Breast epithelium (tissue), 4 donors: ENCODE measurements around the gene NAT9. TPM values are rescaled to one million over a fixed set of nuclear protein-coding genes. Genes with fewer than 3 reads are reported as not detected.

Source experiments
- DNase-seq, 2 donors: peaks; one replicate each; pipeline ENCODE4 v3.0.0-alpha.2; 2019; ENCODE audit warnings: low spot score in 2 of 2
- H3K27ac ChIP-seq, 2 donors: fragments of 200-600 bp; sonication (generic) in 1 of 2; one replicate each; pipeline ENCODE4 v1.5.1; 2016 to 2019; ENCODE audit warnings: mild to moderate bottlenecking in 1 of 2
- H3K27me3 ChIP-seq, 2 donors: fragments of 200-600 bp; sonication (generic) in 1 of 2; one replicate each; pipeline versions ENCODE4 v1.5.1 to v1.6.0; 2017 to 2019; ENCODE audit warnings: control low read depth in 1 of 2, mild to moderate bottlenecking in 1 of 2
- H3K36me3 ChIP-seq: fragments of 200-600 bp; one replicate; pipeline ENCODE4 v1.5.1; 2019
- H3K4me1 ChIP-seq, 2 donors: fragments of 200-600 bp; sonication (generic); one replicate each; pipeline ENCODE4 v1.5.1; 2016 to 2019; ENCODE audit warnings: control low read depth in 1 of 2
- H3K4me3 ChIP-seq, 3 donors: fragments of 200-600 bp; sonication (generic); 1 replicate in 2 of 3; 2 replicates in 1 of 3; pipeline ENCODE4 v1.5.1; 2016 to 2019; ENCODE audit warnings: mild to moderate bottlenecking in 3 of 3, moderate library complexity in 2 of 3
- H3K9me3 ChIP-seq, 2 donors: fragments of 200-600 bp; sonication (generic) in 1 of 2; one replicate each; pipeline ENCODE4 v1.5.1; 2016 to 2019; ENCODE audit warnings: control low read depth in 1 of 2
- CTCF ChIP-seq, 3 donors: fragments of 450-650 bp; IDR thresholded peaks; one replicate each; pipeline ENCODE4 v1.5.1; 2016 to 2017; ENCODE audit warnings: antibody characterized with exemption in 3 of 3, mild to moderate bottlenecking in 3 of 3, moderate library complexity in 3 of 3
- POLR2A ChIP-seq: fragments of 450-650 bp; IDR thresholded peaks from one replicate; pipeline ENCODE4 v1.6.1; 2016; ENCODE audit warnings: antibody characterized with exemption, mild to moderate bottlenecking, moderate library complexity
- POLR2AphosphoS5 ChIP-seq, 3 donors: sonication (generic); formaldehyde crosslinking; IDR thresholded peaks; one replicate each; pipeline ENCODE4 v1.6.1; 2017; ENCODE audit warnings: antibody characterized with exemption in 3 of 3
- intact Hi-C: fragments of 100-400 bp; cut with DNase I; formaldehyde crosslinking; loops from one replicate; pipeline ENCODE4 v1.15.1; 2023; ENCODE audit warnings: low total_unique reads
- total RNA-seq, 3 donors: library from RNA; depleted of rRNA; stranded (reverse); fragments of >200 nt; gene quantifications; one replicate each; pipeline ENCODE4 v1.1.0, GENCODE V29; 2016

The NAT9 gene
- total RNA-seq, 3 donors from 2014 or later = 20.6 to 41.3 (median 40.0) TPM

GRCh38 chr17:74782571-74782970, 6.4 kb upstream of the NAT9 start:
- no peaks in the 10 kb centered on the region for H3K36me3 ChIP-seq
- H3K27ac ChIP-seq = no peak overlapping the region
- no peaks in the 10 kb centered on the region for H3K4me1 ChIP-seq
- intact Hi-C loops = no loop called here
- TF ChIP-seq POLR2AphosphoS5 (IDR thresholded peaks at IDR 0.05) = no peak
- no peak for TF ChIP-seq CTCF (IDR thresholded peaks at IDR 0.05)
- no peak for TF ChIP-seq POLR2A
- no peak overlapping the region for H3K4me3 ChIP-seq
- no peaks in the 10 kb centered on the region for H3K9me3 ChIP-seq
- H3K27me3 ChIP-seq = no peaks in the 10 kb centered on the region
- DNase-seq = no peak

GRCh38 chr17:74780443-74781238, 4.5 kb upstream of the NAT9 start:
- TF ChIP-seq POLR2AphosphoS5 (IDR thresholded peaks at IDR 0.05) (no peak), POLR2A (no peak), CTCF (IDR thresholded peaks at IDR 0.05) (no peak)
- peaks cover 0 to 6% of the 10 kb centered on the region in 2 donors for H3K4me1 ChIP-seq
- no peak overlapping the region for H3K4me3 ChIP-seq
- H3K27me3 ChIP-seq = no peaks in the 10 kb centered on the region
- no peaks in the 10 kb centered on the region for H3K36me3 ChIP-seq
- H3K27ac ChIP-seq = no peak overlapping the region
- H3K9me3 ChIP-seq = no peaks in the 10 kb centered on the region
- intact Hi-C loops = no loop called here
- no peak for DNase-seq

- Histone ChIP-seq H3K27ac (no peak overlapping the region), H3K4me3 (no peak overlapping the region), H3K4me1 (peaks cover 6 to 12% of the 10 kb centered on the region in 2 donors), H3K27me3 (no peaks in the 10 kb centered on the region), H3K9me3 (no peaks in the 10 kb centered on the region), H3K36me3 (no peaks in the 10 kb centered on the region)
- intact Hi-C loops = no loop called here
- no peak for TF ChIP-seq CTCF (IDR thresholded peaks at IDR 0.05)
- TF ChIP-seq POLR2A = no peak
- no peak for TF ChIP-seq POLR2AphosphoS5 (IDR thresholded peaks at IDR 0.05)
- DNase-seq = no peak
These were observed 3.8 kb upstream of the NAT9 start for GRCh38 chr17:74779948-74780400.

- Histone ChIP-seq H3K27me3 (no peaks in the 10 kb centered on the region), H3K27ac (no peak overlapping the region), H3K36me3 (no peaks in the 10 kb centered on the region), H3K4me1 (peaks cover 6 to 13% of the 10 kb centered on the region in 2 donors), H3K9me3 (no peaks in the 10 kb centered on the region), H3K4me3 (no peak overlapping the region)
- intact Hi-C loops = no loop called here
- no peak for DNase-seq
- no peak for TF ChIP-seq POLR2A
- no peak for TF ChIP-seq CTCF (IDR thresholded peaks at IDR 0.05)
- TF ChIP-seq POLR2AphosphoS5 (IDR thresholded peaks at IDR 0.05) = no peak
These were observed 3.4 kb upstream of the NAT9 start for GRCh38 chr17:74779501-74779900.

- Histone ChIP-seq H3K36me3 (no peaks in the 10 kb centered on the region), H3K27ac (no peak overlapping the region), H3K4me3 (no peak overlapping the region), H3K4me1 (peaks cover 6 to 13% of the 10 kb centered on the region in 2 donors), H3K27me3 (no peaks in the 10 kb centered on the region), H3K9me3 (no peaks in the 10 kb centered on the region)
- intact Hi-C loops = no loop called here
- DNase-seq = no peak
- TF ChIP-seq POLR2AphosphoS5 (IDR thresholded peaks at IDR 0.05) (no peak), POLR2A (no peak), CTCF (IDR thresholded peaks at IDR 0.05) (no peak)
These were observed 2.8 kb upstream of the NAT9 start for GRCh38 chr17:74778960-74779359.
